Measurements from ENCODE around the gene PRDM4. TPM values are rescaled to one million over a fixed set of nuclear protein-coding genes. Genes with fewer than 3 reads are reported as not detected.
A peak's percentile ranks its signal among the peaks of the same experiment; 100 is the strongest.

Gene PRDM4
- total RNA-seq, 1 experiment from 2014 or later: 20.3 TPM

DNA sequence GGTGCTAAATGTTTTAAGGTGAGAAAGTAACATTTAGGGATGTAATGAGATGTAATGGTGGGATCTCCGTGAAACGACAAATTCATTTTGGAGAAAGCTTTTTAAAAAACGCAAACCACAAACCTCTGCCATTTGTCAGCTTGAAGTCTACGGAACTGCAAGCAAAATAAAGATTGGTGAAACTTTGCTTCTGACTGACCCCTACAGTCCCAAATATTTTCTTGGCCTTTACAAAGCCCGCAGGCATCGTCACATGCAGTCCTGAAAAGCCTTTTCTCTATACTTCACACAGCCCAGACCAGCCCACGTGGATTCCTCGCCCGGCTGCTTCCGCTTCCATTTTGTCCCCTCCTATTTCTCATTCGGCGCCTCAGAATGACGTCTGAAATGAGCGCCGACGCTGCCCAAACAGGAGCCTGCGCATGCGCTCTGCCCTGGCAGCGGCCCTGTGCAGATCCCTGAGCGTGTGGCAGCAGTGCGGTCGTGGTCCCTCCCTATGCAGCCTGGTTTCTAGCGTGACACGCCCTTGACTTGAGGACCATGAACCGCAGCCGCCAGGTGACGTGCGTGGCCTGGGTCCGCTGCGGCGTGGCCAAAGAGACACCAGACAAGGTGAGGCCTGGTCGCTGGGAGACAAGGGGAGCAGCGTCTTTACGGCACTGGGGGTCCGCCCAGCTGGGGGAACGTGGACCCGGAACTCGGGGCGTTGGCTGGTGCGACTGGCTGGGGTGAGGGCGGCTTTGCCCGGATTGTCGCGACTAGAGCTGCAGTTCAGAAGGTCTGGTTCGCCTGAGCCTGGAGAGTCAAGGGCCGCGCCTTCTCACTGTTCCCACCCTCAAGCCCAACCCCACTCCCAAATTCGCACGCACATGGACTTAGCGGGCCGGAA is 75.3 kb downstream of the PRDM4 start, which contains the start of gene PWP1:
TSS of gene PWP1 (plus strand) at position 440 of the 889 bp plus-strand sequence. CDS start at position 541, 101 bp downstream.
- DNase-seq (ENCODE audit: low spot score): peak; percentile 90

DNA sequence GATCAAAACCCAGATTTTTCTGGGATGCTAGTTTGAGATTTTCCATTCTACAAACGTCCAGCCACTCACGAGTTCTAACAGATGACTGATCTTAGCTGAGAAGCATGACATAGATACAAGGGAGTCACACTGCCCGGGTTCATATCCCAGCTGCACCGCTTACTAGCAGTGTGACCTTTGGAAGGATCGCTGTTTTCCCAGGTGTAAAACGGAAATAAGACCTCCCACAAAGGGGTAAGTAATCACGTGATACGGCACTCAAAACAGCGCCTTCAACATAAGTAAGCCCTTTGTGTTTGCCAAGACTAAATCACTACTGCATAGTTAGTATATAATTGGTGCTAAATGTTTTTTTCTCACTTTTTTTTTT is 76.0 kb downstream of the PRDM4 start:
- peak; percentile 24 for DNase-seq (ENCODE audit: low spot score)

GRCh38 chr12:107684029-107684795 is 76.7 kb downstream of the PRDM4 start:
- DNase-seq (ENCODE audit: low spot score): no peak

Other genes starting within 250 kb of the PRDM4 start
- 78.2 and 80.7 TPM in 2 replicates for gene PWP1, start 75.3 kb downstream of the PRDM4 start, total RNA-seq (2014; rRNA removed; shearing (Covaris generic))
- gene ASCL4, start 13.6 kb upstream of the PRDM4 start, total RNA-seq (2014; rRNA removed; shearing (Covaris generic)): not detected in 2 replicates

Data from H4 (cell line).